Endodermal cell (in vitro differentiated cells): ENCODE results near the gene CELF2. TPM values are rescaled to one million over a fixed set of nuclear protein-coding genes. Genes with fewer than 3 reads are reported as not detected.
"Not testable (repeated sequence)": the region's sequence is repeated elsewhere in the genome, so short reads cannot be mapped to it uniquely, and the experiment has no call there.

Source experiments
- DNase-seq: peaks from one replicate; pipeline ENCODE4 v3.0.0-alpha.2; 2017
- H3K27ac ChIP-seq: 2 replicates; pipeline ENCODE4 v1.5.1; 2013; ENCODE audit warnings: mild to moderate bottlenecking, low read depth, low read length, moderate library complexity
- H3K27me3 ChIP-seq: 2 replicates; pipeline ENCODE4 v1.6.1; 2013; ENCODE audit warnings: mild to moderate bottlenecking, low read length, moderate library complexity; ENCODE audit not compliant: insufficient read depth, control insufficient read depth, poor library complexity, severe bottlenecking
- H3K36me3 ChIP-seq: 2 replicates; pipeline ENCODE4 v1.7.0; 2013; ENCODE audit warnings: mild to moderate bottlenecking, low read length, moderate library complexity; ENCODE audit not compliant: control insufficient read depth, insufficient read depth
- H3K4me1 ChIP-seq: one replicate; pipeline ENCODE4 v1.7.0; 2013; ENCODE audit warnings: low read length; ENCODE audit not compliant: control insufficient read depth, insufficient read depth
- H3K4me3 ChIP-seq: 2 replicates; pipeline ENCODE4 v1.5.1; 2013; ENCODE audit warnings: mild to moderate bottlenecking, low read length, moderate library complexity
- H3K9ac ChIP-seq: 2 replicates; pipeline ENCODE4 v1.6.1; 2013; ENCODE audit warnings: mild to moderate bottlenecking, low read length, moderate library complexity; ENCODE audit not compliant: poor library complexity, severe bottlenecking; ENCODE audit errors: extremely low read depth
- H3K9me3 ChIP-seq: 2 replicates; pipeline ENCODE4 v1.6.1; 2013; ENCODE audit warnings: mild to moderate bottlenecking, low read length, moderate library complexity; ENCODE audit not compliant: control insufficient read depth
- H3K27ac Mint-ChIP-seq: 2 replicates; pipeline ENCODE4 v1.8.0; 2020; ENCODE audit warnings: mixed read lengths
- H3K27me3 Mint-ChIP-seq: 2 replicates; pipeline ENCODE4 v1.8.0; 2021; ENCODE audit warnings: mild to moderate bottlenecking, mixed read lengths; ENCODE audit not compliant: insufficient read depth
- H3K36me3 Mint-ChIP-seq: 2 replicates; pipeline ENCODE4 v1.8.0; 2020; ENCODE audit warnings: low read depth, mixed read lengths
- H3K4me1 Mint-ChIP-seq: 2 replicates; pipeline ENCODE4 v1.8.0; 2020; ENCODE audit warnings: mixed read lengths
- H3K4me3 Mint-ChIP-seq: 2 replicates; pipeline ENCODE4 v1.8.0; 2020; ENCODE audit warnings: mild to moderate bottlenecking, moderate library complexity, mixed read lengths
- H3K9me3 Mint-ChIP-seq: 2 replicates; pipeline ENCODE4 v1.8.0; 2020; ENCODE audit warnings: mild to moderate bottlenecking, mixed read lengths
- WGBS, 2 experiments: methylation state at CpG; one replicate each; pipeline versions ENCODE4 v1.1.5 to v1.1.7; 2013; ENCODE audit warnings: missing lambda C conversion rate in 2 of 2, mixed read lengths in 1 of 2; ENCODE audit not compliant: insufficient coverage in 1 of 2, insufficient read length in 1 of 2; 5-methylcytosine and 5-hydroxymethylcytosine counted together
- total RNA-seq, 2 donors: library from RNA; stranded (reverse); fragmentation: NEBNext Ultra II Directional in 1 of 2; extraction: Animal tissue kit (Norgen Biotek cat#: 25700) in 1 of 2; gene quantifications; 2 replicates in 1 of 2; 3 replicates in 1 of 2; pipeline ENCODE4 v1.2.1, GENCODE V29; 2021
- TF ChIP-seq, protein P1 (sequence below): fragments of 200-600 bp; sonication (generic); conservative IDR thresholded peaks from 2 replicates; pipeline ENCODE4 v1.5.0; 2021; ENCODE audit warnings: antibody characterized with exemption, mild to moderate bottlenecking

CELF2 gene
- total RNA-seq, 2 donors from 2014 or later = 79.9 to 96.1 TPM

- peaks cover 14% of the 10 kb centered on the region for H3K9me3 Mint-ChIP-seq
- Histone ChIP-seq H3K4me3 (no peak overlapping the region), H3K27me3 (no peaks in the 10 kb centered on the region), H3K9me3 (peaks cover 17% of the 10 kb centered on the region), H3K27ac (no peak overlapping the region), H3K4me1 (no peaks in the 10 kb centered on the region), H3K9ac (no peak overlapping the region), H3K36me3 (peaks cover 50% of the 10 kb centered on the region)
- no peaks in the 10 kb centered on the region for H3K4me1 Mint-ChIP-seq
- no peak for DNase-seq
- H3K27ac Mint-ChIP-seq = no peak overlapping the region
- no peak overlapping the region for H3K4me3 Mint-ChIP-seq
- TF ChIP-seq, protein P1, sequence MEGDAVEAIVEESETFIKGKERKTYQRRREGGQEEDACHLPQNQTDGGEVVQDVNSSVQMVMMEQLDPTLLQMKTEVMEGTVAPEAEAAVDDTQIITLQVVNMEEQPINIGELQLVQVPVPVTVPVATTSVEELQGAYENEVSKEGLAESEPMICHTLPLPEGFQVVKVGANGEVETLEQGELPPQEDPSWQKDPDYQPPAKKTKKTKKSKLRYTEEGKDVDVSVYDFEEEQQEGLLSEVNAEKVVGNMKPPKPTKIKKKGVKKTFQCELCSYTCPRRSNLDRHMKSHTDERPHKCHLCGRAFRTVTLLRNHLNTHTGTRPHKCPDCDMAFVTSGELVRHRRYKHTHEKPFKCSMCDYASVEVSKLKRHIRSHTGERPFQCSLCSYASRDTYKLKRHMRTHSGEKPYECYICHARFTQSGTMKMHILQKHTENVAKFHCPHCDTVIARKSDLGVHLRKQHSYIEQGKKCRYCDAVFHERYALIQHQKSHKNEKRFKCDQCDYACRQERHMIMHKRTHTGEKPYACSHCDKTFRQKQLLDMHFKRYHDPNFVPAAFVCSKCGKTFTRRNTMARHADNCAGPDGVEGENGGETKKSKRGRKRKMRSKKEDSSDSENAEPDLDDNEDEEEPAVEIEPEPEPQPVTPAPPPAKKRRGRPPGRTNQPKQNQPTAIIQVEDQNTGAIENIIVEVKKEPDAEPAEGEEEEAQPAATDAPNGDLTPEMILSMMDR = no peak
- WGBS, 2 experiments = 91 to 100% methylated on average over 3 of the region's 3 CpGs
- H3K36me3 Mint-ChIP-seq = peaks cover 50% of the 10 kb centered on the region
- no peaks in the 10 kb centered on the region for H3K27me3 Mint-ChIP-seq
These were observed 166.4 kb downstream of the CELF2 start for GRCh38 chr10:11184093-11184492.

DNA sequence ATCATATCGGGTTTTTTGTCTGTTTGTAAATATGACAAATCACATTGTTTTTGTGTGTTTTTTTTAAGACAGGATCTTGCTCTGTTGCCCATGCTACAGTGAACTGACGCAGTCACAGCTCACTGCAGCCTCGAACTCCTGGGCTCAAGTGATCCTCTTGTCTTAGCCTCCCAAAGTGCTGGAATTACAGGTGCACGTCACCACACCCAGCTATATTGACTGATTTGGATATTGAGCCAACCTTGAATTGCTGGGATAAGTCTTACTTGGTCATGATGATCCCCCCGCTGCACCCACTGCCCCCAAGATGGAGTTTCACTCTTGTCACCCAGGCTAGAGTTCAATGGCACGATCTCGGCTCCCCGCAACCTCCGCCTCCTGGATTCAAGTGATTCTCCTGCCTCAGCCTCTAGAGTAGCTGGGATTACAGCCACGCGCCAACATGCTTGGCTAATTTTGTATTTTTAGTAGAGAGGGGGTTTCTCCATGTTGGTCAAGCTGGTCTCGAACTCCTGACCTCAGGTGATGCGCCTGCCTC, 167.5 kb downstream of the CELF2 start:
- H3K27ac Mint-ChIP-seq, H3K9ac ChIP-seq, H3K4me1 Mint-ChIP-seq, H3K27me3 ChIP-seq, H3K27me3 Mint-ChIP-seq, H3K4me1 ChIP-seq, H3K4me3 Mint-ChIP-seq, H3K27ac ChIP-seq, H3K4me3 ChIP-seq: not testable (repeated sequence)
- peaks cover 17% of the 10 kb centered on the region for H3K9me3 ChIP-seq
- Mint-ChIP-seq H3K36me3 (peaks cover 46% of the 10 kb centered on the region), H3K9me3 (peaks cover 14% of the 10 kb centered on the region)
- DNase-seq = peak; percentile 24
- 98 to 100% methylated on average over 11 to 13 of the region's 13 CpGs for WGBS, 2 experiments
- peaks cover 47% of the 10 kb centered on the region for H3K36me3 ChIP-seq

DNA sequence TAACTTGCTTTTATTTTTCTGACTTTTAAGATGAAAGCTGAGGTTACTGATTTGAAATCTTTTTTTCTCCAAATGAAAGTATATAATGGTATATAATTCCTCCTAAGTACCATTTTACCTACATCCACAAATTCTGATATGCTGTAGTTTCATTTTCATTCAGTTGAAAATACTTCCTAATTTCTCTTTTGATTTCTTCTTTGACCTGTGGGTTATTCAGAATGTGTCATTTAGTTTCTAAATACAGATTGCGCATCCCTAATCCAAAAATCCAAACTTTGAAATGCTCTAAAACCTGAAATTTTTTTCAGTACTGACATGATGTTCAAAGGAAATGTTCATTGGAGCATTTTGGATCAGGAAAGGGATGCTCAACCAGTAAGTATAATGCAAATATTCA, 168.7 kb downstream of the CELF2 start:
- H3K9me3 Mint-ChIP-seq = peaks cover 14% of the 10 kb centered on the region
- H3K4me1 Mint-ChIP-seq = peaks cover 13% of the 10 kb centered on the region
- TF ChIP-seq, protein P1 = no peak
- peaks cover 43% of the 10 kb centered on the region for H3K36me3 Mint-ChIP-seq
- Histone ChIP-seq H3K4me1 (no peaks in the 10 kb centered on the region), H3K9ac (no peak overlapping the region), H3K36me3 (peaks cover 43% of the 10 kb centered on the region), H3K27me3 (no peaks in the 10 kb centered on the region), H3K9me3 (peaks cover 17% of the 10 kb centered on the region), H3K4me3 (no peak overlapping the region), H3K27ac (no peak overlapping the region)
- DNase-seq = no peak
- H3K4me3 Mint-ChIP-seq = no peak overlapping the region
- H3K27me3 Mint-ChIP-seq = no peaks in the 10 kb centered on the region
- whole genome bisulfite sequencing, 2 experiments = 94% methylated on average over 1 of the region's 1 CpG; no CpG with 5 or more reads in 1 of the 2 experiments
- H3K27ac Mint-ChIP-seq = no peak overlapping the region
